Vagina (tissue), 2 donors: ENCODE measurements around the gene FIZ1.

Experiments
- POLR2A ChIP-seq, 2 donors: fragments of 450-650 bp; IDR thresholded peaks; one replicate each; pipeline ENCODE4 v1.6.1; 2017; ENCODE audit warnings: antibody characterized with exemption in 2 of 2, mild to moderate bottlenecking in 2 of 2, moderate library complexity in 2 of 2
- TF ChIP-seq, protein P1 (sequence below), 3 experiments: fragments of 450-650 bp in 2 of 3; fragments of 200-600 bp in 1 of 3; sonication (generic) in 1 of 3; IDR thresholded peaks; one replicate each; pipeline ENCODE4 v1.5.1; 2017 to 2019; ENCODE audit warnings: antibody characterized with exemption in 3 of 3, mild to moderate bottlenecking in 2 of 3, moderate library complexity in 2 of 3

DNA sequence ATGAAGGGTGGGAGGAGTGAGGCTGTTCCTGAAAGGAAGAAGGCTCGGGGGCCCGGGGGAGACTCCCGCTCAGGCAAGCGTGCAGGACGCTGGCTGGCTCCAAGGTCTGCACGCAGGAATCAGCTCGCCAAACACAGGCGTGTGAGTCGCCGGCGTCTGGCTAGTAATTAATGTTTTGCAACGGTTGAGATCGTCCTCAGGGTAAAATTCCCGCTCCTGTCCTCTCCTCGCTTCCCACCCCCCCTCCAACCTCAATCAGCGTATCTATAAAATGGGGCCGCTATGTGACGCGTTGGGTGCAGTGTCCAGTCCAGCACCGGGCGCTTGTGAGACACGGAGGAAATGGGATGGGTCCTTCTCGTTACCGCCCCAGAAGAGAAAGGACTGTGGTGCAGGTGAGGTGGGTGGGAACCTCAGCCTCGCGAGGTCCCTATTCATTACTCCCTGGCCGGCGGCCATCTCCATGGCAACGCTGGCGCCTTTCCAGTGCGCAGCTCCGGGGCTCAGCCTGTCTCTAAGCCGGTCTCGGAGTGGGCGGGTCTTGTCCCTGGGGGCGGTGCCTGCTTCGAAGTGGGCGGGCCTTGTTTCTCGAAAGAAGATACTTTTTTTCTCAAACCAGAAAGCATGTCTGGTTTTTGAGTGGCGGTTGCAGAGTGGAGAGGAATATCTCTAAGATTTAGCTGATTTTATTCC lies 12.2 kb downstream of the FIZ1 start:
- TF ChIP-seq, protein P1, sequence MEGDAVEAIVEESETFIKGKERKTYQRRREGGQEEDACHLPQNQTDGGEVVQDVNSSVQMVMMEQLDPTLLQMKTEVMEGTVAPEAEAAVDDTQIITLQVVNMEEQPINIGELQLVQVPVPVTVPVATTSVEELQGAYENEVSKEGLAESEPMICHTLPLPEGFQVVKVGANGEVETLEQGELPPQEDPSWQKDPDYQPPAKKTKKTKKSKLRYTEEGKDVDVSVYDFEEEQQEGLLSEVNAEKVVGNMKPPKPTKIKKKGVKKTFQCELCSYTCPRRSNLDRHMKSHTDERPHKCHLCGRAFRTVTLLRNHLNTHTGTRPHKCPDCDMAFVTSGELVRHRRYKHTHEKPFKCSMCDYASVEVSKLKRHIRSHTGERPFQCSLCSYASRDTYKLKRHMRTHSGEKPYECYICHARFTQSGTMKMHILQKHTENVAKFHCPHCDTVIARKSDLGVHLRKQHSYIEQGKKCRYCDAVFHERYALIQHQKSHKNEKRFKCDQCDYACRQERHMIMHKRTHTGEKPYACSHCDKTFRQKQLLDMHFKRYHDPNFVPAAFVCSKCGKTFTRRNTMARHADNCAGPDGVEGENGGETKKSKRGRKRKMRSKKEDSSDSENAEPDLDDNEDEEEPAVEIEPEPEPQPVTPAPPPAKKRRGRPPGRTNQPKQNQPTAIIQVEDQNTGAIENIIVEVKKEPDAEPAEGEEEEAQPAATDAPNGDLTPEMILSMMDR (IDR thresholded peaks at IDR 0.05): no peak
- no peak for TF ChIP-seq POLR2A (IDR thresholded peaks at IDR 0.05)
